HCT116 (cell line): Measurements from ENCODE around the gene COL8A2. TPM values are rescaled to one million over a fixed set of nuclear protein-coding genes. Genes with fewer than 3 reads are reported as not detected.
A peak's percentile ranks its signal among the peaks of the same experiment; 100 is the strongest.

ENCODE experiments used
- ATF3 ChIP-seq: IDR thresholded peaks from 2 replicates; pipeline ENCODE4 v1.6.1; 2012
- CEBPB ChIP-seq: IDR thresholded peaks from 2 replicates; pipeline ENCODE4 v1.6.1; 2012; ENCODE audit warnings: low read depth
- EGR1 ChIP-seq: IDR thresholded peaks from 2 replicates; pipeline ENCODE4 v1.6.1; 2012; ENCODE audit warnings: low read depth
- EZH2 ChIP-seq: fragments of 200-600 bp; sonication (generic); IDR thresholded peaks from 2 replicates; pipeline ENCODE4 v1.6.1; 2017; ENCODE audit warnings: antibody characterized with exemption, mixed run types
- JUND ChIP-seq: IDR thresholded peaks from 2 replicates; pipeline ENCODE4 v1.6.1; 2012
- RAD21 ChIP-seq: IDR thresholded peaks from 2 replicates; pipeline ENCODE4 v1.6.1; 2012; ENCODE audit warnings: low read depth, mild to moderate bottlenecking
- REST ChIP-seq: IDR thresholded peaks from 2 replicates; pipeline ENCODE4 v1.6.1; 2012; ENCODE audit warnings: low read depth
- SIN3A ChIP-seq: IDR thresholded peaks from 2 replicates; pipeline ENCODE4 v1.6.1; 2012; ENCODE audit warnings: low read depth
- SP1 ChIP-seq: IDR thresholded peaks from 2 replicates; pipeline ENCODE4 v1.6.1; 2012; ENCODE audit warnings: low read depth
- YY1 ChIP-seq: IDR thresholded peaks from 2 replicates; pipeline ENCODE4 v1.6.1; 2011; ENCODE audit warnings: low read length, low read depth, moderate library complexity, mild to moderate bottlenecking; ENCODE audit not compliant: insufficient replicate concordance; ENCODE audit errors: extremely low read depth
- ZBTB33 ChIP-seq: IDR thresholded peaks from 2 replicates; pipeline ENCODE4 v1.6.1; 2011; ENCODE audit warnings: mild to moderate bottlenecking, low read length, moderate library complexity; ENCODE audit not compliant: insufficient replicate concordance; ENCODE audit errors: extremely low read depth
- ZFX ChIP-seq: fragments of 450-650 bp; IDR thresholded peaks from 2 replicates; pipeline ENCODE4 v1.6.1; 2017
- total RNA-seq: library from RNA; stranded (reverse); gene quantifications from one replicate; pipeline ENCODE4 v1.2.1, GENCODE V29; 2021; ENCODE audit not compliant: unreplicated experiment

The COL8A2 gene
- total RNA-seq, 1 experiment from 2014 or later, result 0.05 TPM

GRCh38 chr1:36088577-36089392, 36.2 kb downstream of the COL8A2 start, which contains the start of gene ADPRS (continued):
- TF ChIP-seq ZBTB33 (peak; percentile 72), YY1 (peak; percentile 94), RAD21 (peak; percentile 53; the same call in 1 of the 2 replicates), ZFX (peak; percentile 81), JUND (no peak), SP1 (peak; percentile 71), ATF3 (no peak), REST (no peak), EZH2 (no peak), SIN3A (peak; percentile 97), CEBPB (no peak), EGR1 (peak; percentile 64; the same call in 1 of the 2 replicates)
